Measurements from ENCODE around the gene PTK6.

- TF ChIP-seq CTCF (IDR thresholded peaks at IDR 0.05; ENCODE audit: low read length) = no peak
- TF ChIP-seq EZH2 (optimal IDR thresholded peaks at IDR 0.05; ENCODE audit: low read depth, low read length) = no peak
- TF ChIP-seq EZH2phosphoT487 (IDR thresholded peaks at IDR 0.05; ENCODE audit: low read length) = no peak
Measured at GRCh38 chr20:63553251-63553932, 16.2 kb upstream of the PTK6 start.

Data from MM.1S (cell line).